Nephron (organoid): ENCODE data around the gene SYNPO.

Experiments
- H3K27ac Mint-ChIP-seq, 3 experiments: 2 replicates each; pipeline ENCODE4 v1.8.0; 2020; ENCODE audit warnings: mixed read lengths in 3 of 3, mild to moderate bottlenecking in 2 of 3, moderate library complexity in 1 of 3
- H3K27me3 Mint-ChIP-seq: 2 replicates; pipeline ENCODE4 v1.8.0; 2021; ENCODE audit warnings: low read depth, mild to moderate bottlenecking, moderate library complexity, mixed read lengths
- H3K36me3 Mint-ChIP-seq: 2 replicates; pipeline ENCODE4 v1.8.0; 2020; ENCODE audit warnings: low read depth, mixed read lengths
- H3K4me1 Mint-ChIP-seq: 2 replicates; pipeline ENCODE4 v1.8.0; 2020; ENCODE audit warnings: mixed read lengths
- H3K4me3 Mint-ChIP-seq, 3 experiments: 2 replicates each; pipeline ENCODE4 v1.8.0; 2020; ENCODE audit warnings: mild to moderate bottlenecking in 3 of 3, mixed read lengths in 3 of 3, moderate library complexity in 2 of 3
- H3K9me3 Mint-ChIP-seq: 2 replicates; pipeline ENCODE4 v1.8.0; 2020; ENCODE audit warnings: mixed read lengths
- CTCF ChIP-seq, 3 experiments: fragments of 200-600 bp; sonication (generic); IDR thresholded peaks; one replicate each; pipeline ENCODE4 v1.5.0; 2021; ENCODE audit warnings: antibody characterized with exemption in 3 of 3; ENCODE audit not compliant: unreplicated experiment in 3 of 3

SYNPO gene

GRCh38 chr5:150638488-150639376, 1.7 kb upstream of the SYNPO start:
- peak overlapping the region; percentile 23 to 91 (median 33) for H3K4me3 Mint-ChIP-seq
- H3K27me3 Mint-ChIP-seq: peaks cover 5% of the 10 kb centered on the region
- peaks cover 86% of the 10 kb centered on the region for H3K4me1 Mint-ChIP-seq
- TF ChIP-seq CTCF (IDR thresholded peaks at IDR 0.05; ENCODE audit: unreplicated experiment in 3 of 3): no peak
- no peaks in the 10 kb centered on the region for H3K9me3 Mint-ChIP-seq
- peaks cover 5% of the 10 kb centered on the region for H3K36me3 Mint-ChIP-seq
- peak overlapping the region; percentile 96 to 98 (median 97) for H3K27ac Mint-ChIP-seq

- peaks cover 4% of the 10 kb centered on the region for H3K27me3 Mint-ChIP-seq
- peaks cover 92% of the 10 kb centered on the region for H3K4me1 Mint-ChIP-seq
Observed at GRCh38 chr5:150639377-150639692, 1.1 kb upstream of the SYNPO start.

DNA sequence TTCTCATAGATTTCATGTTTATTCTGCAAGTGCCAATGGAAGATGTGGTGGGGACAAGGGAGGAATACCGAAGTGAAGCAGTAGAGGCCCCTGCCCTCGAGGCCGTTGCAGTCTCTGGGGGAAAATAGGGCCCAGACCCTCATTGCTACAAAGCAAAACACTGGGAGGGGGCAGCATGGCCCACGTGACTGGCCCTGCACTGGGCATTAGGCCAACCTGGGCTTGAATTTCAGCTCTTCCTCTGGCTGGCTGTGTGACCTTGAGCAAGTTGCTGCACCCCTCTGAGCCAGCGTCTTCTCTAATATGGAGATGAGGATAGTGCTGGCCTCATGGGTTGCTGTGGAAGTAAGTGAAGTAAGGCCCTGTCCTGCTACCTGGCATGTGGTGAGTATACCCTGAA, 709 bp upstream of the SYNPO start:
- no peak for TF ChIP-seq CTCF (IDR thresholded peaks at IDR 0.05; ENCODE audit: unreplicated experiment in 3 of 3)
- H3K9me3 Mint-ChIP-seq: no peaks in the 10 kb centered on the region
- H3K4me1 Mint-ChIP-seq: peaks cover 93% of the 10 kb centered on the region
- peaks cover 3% of the 10 kb centered on the region for H3K27me3 Mint-ChIP-seq
- peak overlapping the region; percentile 96 to 98 (median 97) for H3K27ac Mint-ChIP-seq
- H3K36me3 Mint-ChIP-seq: peaks cover 5% of the 10 kb centered on the region
- H3K4me3 Mint-ChIP-seq: peak overlapping the region; percentile 81 to 91 (median 82)

More at GRCh38 chr5:150639377-150639692, 1.1 kb upstream of the SYNPO start:
- peak overlapping the region; percentile 96 to 98 (median 97) for H3K27ac Mint-ChIP-seq
- H3K4me3 Mint-ChIP-seq: peak overlapping the region; percentile 33 to 91 (median 37)
- peaks cover 5% of the 10 kb centered on the region for H3K36me3 Mint-ChIP-seq
- TF ChIP-seq CTCF (IDR thresholded peaks at IDR 0.05; ENCODE audit: unreplicated experiment in 3 of 3): no peak
- no peaks in the 10 kb centered on the region for H3K9me3 Mint-ChIP-seq

DNA sequence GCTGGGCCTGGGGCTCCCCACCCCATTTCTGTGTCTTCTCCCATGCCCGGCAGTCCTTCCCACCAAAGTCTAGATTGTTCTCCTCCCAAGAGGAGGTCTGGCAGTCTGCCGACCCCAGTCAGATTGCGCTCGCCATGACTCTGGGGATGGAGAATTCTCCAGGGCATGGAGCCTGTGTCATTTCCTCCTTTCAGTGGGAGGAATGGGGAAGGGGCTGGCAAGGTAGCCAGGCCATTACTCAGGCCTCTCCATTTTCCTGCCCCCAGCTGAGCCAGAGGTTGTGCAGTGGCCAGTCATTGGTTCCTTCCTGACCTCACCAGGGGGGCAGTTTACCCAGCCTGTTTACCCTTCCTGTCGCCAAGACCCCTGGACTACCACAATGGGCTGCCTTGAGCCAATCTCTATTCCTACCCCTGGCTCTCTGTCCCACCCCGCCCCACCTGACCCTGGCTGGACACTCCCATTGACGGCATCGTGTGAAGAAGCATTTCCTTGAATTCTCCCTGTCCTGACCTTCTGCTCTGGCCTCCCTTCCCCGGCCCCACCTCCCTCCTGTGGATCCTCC, 628 bp downstream of the SYNPO start:
- Mint-ChIP-seq H3K4me1 (peaks cover 95% of the 10 kb centered on the region), H3K27me3 (peaks cover 3% of the 10 kb centered on the region), H3K36me3 (peaks cover 8% of the 10 kb centered on the region), H3K9me3 (no peaks in the 10 kb centered on the region), H3K4me3 (peak overlapping the region; percentile 81 to 91 (median 82)), H3K27ac (peak overlapping the region; percentile 96 to 98 (median 97))
- TF ChIP-seq CTCF (IDR thresholded peaks at IDR 0.05; ENCODE audit: unreplicated experiment in 3 of 3): no peak

DNA sequence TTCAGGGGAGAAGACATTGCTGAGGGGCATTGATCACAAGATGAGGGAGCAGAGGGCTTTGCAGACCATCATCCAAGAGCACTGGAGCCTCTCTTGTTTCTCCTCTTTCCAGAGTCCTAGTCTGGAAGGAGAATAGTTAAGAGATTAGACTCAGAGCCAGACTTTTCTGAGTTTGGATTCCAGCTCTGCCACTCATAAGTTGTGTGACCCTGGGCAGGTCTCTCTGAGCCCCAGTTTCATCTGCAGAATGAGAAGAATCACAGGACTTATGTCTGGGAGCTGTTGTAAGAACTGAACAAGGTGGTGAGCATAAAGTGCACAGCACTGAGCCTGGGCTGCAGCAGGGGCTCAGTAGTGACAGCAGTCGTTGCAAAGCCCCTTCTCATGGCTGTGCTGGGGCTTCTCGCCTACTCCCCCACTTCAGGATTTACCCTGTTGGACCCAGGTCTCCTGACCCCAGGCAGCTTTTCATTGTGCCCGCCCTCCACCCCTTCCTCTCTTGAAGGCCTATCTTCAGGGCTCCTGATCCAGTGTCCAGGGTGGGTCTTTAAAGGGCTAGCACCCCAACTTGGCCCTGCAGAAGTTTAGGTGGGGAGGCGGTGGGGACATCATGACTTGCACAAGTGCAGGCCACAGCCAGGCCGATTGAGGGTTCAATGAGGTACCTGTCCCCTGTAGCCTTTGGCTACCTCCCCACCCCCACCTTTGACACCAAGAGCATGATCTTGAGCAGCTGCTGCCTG, 1.5 kb downstream of the SYNPO start:
- Mint-ChIP-seq H3K4me1 (peaks cover 86% of the 10 kb centered on the region), H3K36me3 (peaks cover 8% of the 10 kb centered on the region), H3K9me3 (no peaks in the 10 kb centered on the region), H3K27ac (peak overlapping the region; percentile 96 to 98 (median 97)), H3K4me3 (peak overlapping the region; percentile 81 to 91 (median 82)), H3K27me3 (peaks cover 3% of the 10 kb centered on the region)
- no peak for TF ChIP-seq CTCF (IDR thresholded peaks at IDR 0.05; ENCODE audit: unreplicated experiment in 3 of 3)
